IMR-90 (cell line): ENCODE data around the gene RAB25. TPM values are rescaled to one million over a fixed set of nuclear protein-coding genes. Genes with fewer than 3 reads are reported as not detected.

Source experiments
- ATAC-seq: fragments of 200-7000 bp; cut with Tn5 transposase; 2 replicates; pipeline ENCODE4 v1.9.1; 2020; ENCODE audit warnings: low read depth, mild to moderate bottlenecking, moderate library complexity
- BruUV-seq: library from RNA; stranded (reverse); fragments of 400-500 nt; replicated peaks from 2 replicates; lab custom pipeline; 2021; lab: Mats Ljungman, UMichigan
- CTCF ChIA-PET: fragments of 300-600 bp; formaldehyde crosslinking; extraction: SDS; loops from one replicate; lab custom pipeline; 2021; ENCODE audit warnings: antibody characterized with exemption; lab: Yijun Ruan, JAX
- POLR2A ChIA-PET: fragments of 300-600 bp; sonication (Branson Sonifier 250); formaldehyde crosslinking; loops from one replicate; lab custom pipeline; 2022; ENCODE audit warnings: antibody characterized with exemption; ENCODE audit not compliant: unreplicated experiment; lab: Charles Lee
- DNase-seq: peaks from one replicate; pipeline ENCODE4 v3.0.0; 2013
- H2AFZ ChIP-seq: replicated peaks from 2 replicates; pipeline ENCODE3; 2013; ENCODE audit warnings: low read length, mild to moderate bottlenecking; ENCODE audit not compliant: poor library complexity
- H2AK5ac ChIP-seq: 2 replicates; pipeline ENCODE4 v1.6.1; 2013; ENCODE audit warnings: low read depth, low read length, inconsistent platforms
- H2AK9ac ChIP-seq: replicated peaks from 2 replicates; pipeline ENCODE3; 2013; ENCODE audit warnings: mild to moderate bottlenecking, low read depth, low read length, moderate library complexity; ENCODE audit not compliant: poor library complexity
- H2BK120ac ChIP-seq: 2 replicates; pipeline ENCODE4 v1.6.1; 2013; ENCODE audit warnings: low read depth, low read length, inconsistent platforms
- H2BK15ac ChIP-seq: 3 replicates; pipeline ENCODE4 v1.6.1; 2013; ENCODE audit warnings: low read depth, low read length, inconsistent platforms
- H2BK20ac ChIP-seq: 2 replicates; pipeline ENCODE4 v1.6.1; 2013; ENCODE audit warnings: low read depth, mild to moderate bottlenecking, inconsistent platforms, low read length, moderate library complexity
- H2BK5ac ChIP-seq: 2 replicates; pipeline ENCODE4 v1.6.1; 2013; ENCODE audit warnings: mild to moderate bottlenecking, low read depth, low read length, inconsistent platforms; ENCODE audit not compliant: poor library complexity, severe bottlenecking
- H3K14ac ChIP-seq: replicated peaks from 2 replicates; pipeline ENCODE4 v1.6.1; 2013; ENCODE audit warnings: low read depth, low read length, inconsistent platforms
- H3K18ac ChIP-seq: 2 replicates; pipeline ENCODE4 v1.6.1; 2013; ENCODE audit warnings: low read depth, low read length, control low read depth
- H3K23ac ChIP-seq: 2 replicates; pipeline ENCODE4 v1.6.1; 2013; ENCODE audit warnings: low read depth, low read length, inconsistent platforms
- H3K27ac ChIP-seq: 2 replicates; pipeline ENCODE4 v1.5.1; 2013; ENCODE audit warnings: mild to moderate bottlenecking, control low read depth, low read length; ENCODE audit not compliant: insufficient read depth
- H3K27me3 ChIP-seq: 2 replicates; pipeline ENCODE4 v1.6.1; 2013; ENCODE audit warnings: low read length; ENCODE audit not compliant: control insufficient read depth, insufficient read depth
- H3K36me3 ChIP-seq: 2 replicates; pipeline ENCODE4 v1.6.1; 2013; ENCODE audit warnings: low read length, mixed read lengths; ENCODE audit not compliant: control insufficient read depth, insufficient read depth
- H3K4ac ChIP-seq: 2 replicates; pipeline ENCODE4 v1.6.1; 2013; ENCODE audit warnings: low read depth, low read length, inconsistent platforms
- H3K4me1 ChIP-seq: 2 replicates; pipeline ENCODE4 v1.6.1; 2013; ENCODE audit warnings: low read length, mixed read lengths; ENCODE audit not compliant: control insufficient read depth, insufficient read depth
- H3K4me2 ChIP-seq: 2 replicates; pipeline ENCODE4 v1.6.1; 2013; ENCODE audit warnings: low read depth, mild to moderate bottlenecking, control low read depth, low read length, moderate library complexity
- H3K4me3 ChIP-seq: 2 replicates; pipeline ENCODE4 v1.5.1; 2013; ENCODE audit warnings: low read depth, mild to moderate bottlenecking, control low read depth, low read length, moderate library complexity; ENCODE audit not compliant: insufficient read depth
- H3K56ac ChIP-seq: 2 replicates; pipeline ENCODE4 v1.6.1; 2013; ENCODE audit warnings: low read length, inconsistent platforms; ENCODE audit not compliant: insufficient read depth; ENCODE audit errors: extremely low read depth
- H3K79me1 ChIP-seq, 2 experiments: 2 replicates each; pipeline ENCODE4 v1.6.1; 2013; ENCODE audit warnings: low read length in 2 of 2, inconsistent platforms in 1 of 2, low read depth in 1 of 2
- H3K9ac ChIP-seq: 2 replicates; pipeline ENCODE4 v1.6.1; 2013; ENCODE audit warnings: low read depth, low read length, control low read depth
- H3K9me1 ChIP-seq: 2 replicates; pipeline ENCODE4 v1.6.1; 2013; ENCODE audit warnings: low read length, inconsistent platforms; ENCODE audit not compliant: insufficient read depth
- H3K9me3 ChIP-seq: 2 replicates; pipeline ENCODE4 v1.6.1; 2013; ENCODE audit warnings: low read length; ENCODE audit not compliant: control insufficient read depth, insufficient read depth
- H4K20me1 ChIP-seq: 2 replicates; pipeline ENCODE4 v1.6.1; 2013; ENCODE audit warnings: low read length, inconsistent platforms; ENCODE audit not compliant: insufficient read depth
- H4K5ac ChIP-seq: 2 replicates; pipeline ENCODE4 v1.6.1; 2013; ENCODE audit warnings: mild to moderate bottlenecking, low read depth, low read length, control low read depth
- H4K8ac ChIP-seq, 2 experiments: 2 replicates each; pipeline ENCODE4 v1.6.1; 2013; ENCODE audit warnings: low read depth in 2 of 2, low read length in 2 of 2, control low read depth in 1 of 2, inconsistent platforms in 1 of 2
- H4K91ac ChIP-seq: 2 replicates; pipeline ENCODE4 v1.6.1; 2013; ENCODE audit warnings: low read depth, low read length, inconsistent platforms; ENCODE audit not compliant: insufficient read depth
- BHLHE40 ChIP-seq: fragments of 150-350 bp; IDR thresholded peaks from 2 replicates; pipeline ENCODE4 v1.6.1; 2016; ENCODE audit warnings: mild to moderate bottlenecking, low read depth, low read length
- CHD1 ChIP-seq: IDR thresholded peaks from 2 replicates; pipeline ENCODE4 v1.6.1; 2012; ENCODE audit warnings: low read depth, low read length, improper control_type of control experiment
- RCOR1 ChIP-seq: IDR thresholded peaks from 2 replicates; pipeline ENCODE4 v1.6.1; 2012; ENCODE audit warnings: mild to moderate bottlenecking, low read length, improper control_type of control experiment; ENCODE audit not compliant: insufficient replicate concordance
- WGBS, 2 experiments: methylation state at CpG; one replicate each; pipeline versions ENCODE4 v1.1.5 to v1.1.7; 2013; ENCODE audit warnings: missing lambda C conversion rate in 2 of 2; ENCODE audit not compliant: insufficient read length in 1 of 2; ENCODE audit errors: extremely low coverage in 2 of 2; 5-methylcytosine and 5-hydroxymethylcytosine counted together
- dilution Hi-C: fragments of 300-500 bp; cut with HindIII; formaldehyde crosslinking; loops from one replicate; pipeline ENCODE4 v1.14.3; 2018; ENCODE audit warnings: low sequenced_read_pairs; ENCODE audit not compliant: unreplicated experiment
- in situ Hi-C: fragments of 300-500 bp; cut with MboI; formaldehyde crosslinking; loops from 3 replicates; pipeline ENCODE4 v1.14.3; 2019; ENCODE audit warnings: low sequenced_read_pairs, inconsistent platforms, mixed read lengths
- intact Hi-C: fragments of 100-400 bp; cut with micrococcal nuclease; formaldehyde crosslinking; loops from 2 replicates; pipeline ENCODE4 v1.10.0; 2022
- polyA plus RNA-seq, 3 experiments: library from polyadenylated mRNA; depleted of rRNA; stranded (reverse); fragments of >200 nt; gene quantifications; 2 replicates each; pipeline ENCODE4 v1.2.3, GENCODE V29; 2012; ENCODE audit warnings: low replicate concordance in 1 of 3
- total RNA-seq: library from RNA; depleted of rRNA; stranded (reverse); fragments of >200 nt; gene quantifications from 2 replicates; pipeline ENCODE4 v1.2.3, GENCODE V29; 2012

Gene RAB25
- total and polyA plus RNA-seq, 2 of the 4 experiments (the other 2 are of a cell fraction), result not detected

DNA sequence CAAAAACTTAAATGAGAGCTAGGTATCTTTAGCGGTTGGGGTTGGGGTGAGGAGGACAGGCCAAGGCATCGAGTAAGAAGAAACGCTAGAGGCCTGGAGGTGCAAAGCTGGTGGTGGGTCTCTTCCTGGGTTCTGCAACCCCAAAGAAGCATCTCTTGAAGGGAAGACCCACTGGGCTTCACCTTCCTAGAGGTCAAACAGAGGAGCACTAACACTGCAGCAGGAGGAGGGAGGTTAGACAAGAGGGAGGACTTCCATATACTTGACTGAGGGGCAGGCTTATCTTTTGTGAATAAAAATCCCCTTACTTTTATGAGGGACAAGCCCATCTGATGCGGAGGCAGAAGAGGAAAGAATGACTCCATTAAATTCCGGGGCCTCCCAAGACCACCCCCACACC is 18.8 kb downstream of the RAB25 start:
- DNase-seq (no peak), ATAC-seq (no peak)
- dilution Hi-C loops (no loop called here), in situ Hi-C loops (no loop called here), intact Hi-C loops (no loop called here)
- no peaks in the 10 kb centered on the region for H3K9me3 ChIP-seq
- H2BK120ac ChIP-seq, result no peak overlapping the region
- H4K91ac ChIP-seq, result 0 out of 2 replicates have a peak overlapping the region, but pooled peaks have one; percentile 87
- H2BK20ac ChIP-seq, result no peak overlapping the region
- H3K23ac ChIP-seq, result peak overlapping the region; percentile 36; the same call in 1 of the 2 replicates
- H2AFZ ChIP-seq, result no peak overlapping the region
- POLR2A ChIA-PET, result interaction anchor here (0.6 kb wide), 1 partner anchor 23 kb away, joined by 13 read pairs; no protein-coding TSS in a partner anchor
- H3K9ac ChIP-seq, result peak overlapping the region; percentile 94
- peak overlapping the region; percentile 76; the same call in 1 of the 2 replicates for H3K14ac ChIP-seq
- peaks cover 37 to 91% of the 10 kb centered on the region in 2 experiments for H3K79me1 ChIP-seq
- no CpG with 5 or more reads among the region's 5 CpGs for WGBS, 2 experiments
- no TSS peak for BruUV-seq
- H2BK15ac ChIP-seq, result no peak overlapping the region
- H3K9me1 ChIP-seq, result peaks cover 10% of the 10 kb centered on the region
- peak overlapping the region; percentile 92 for H3K4me2 ChIP-seq
- no peak overlapping the region for H3K18ac ChIP-seq
- peaks cover 34% of the 10 kb centered on the region for H4K20me1 ChIP-seq
- H3K27me3 ChIP-seq, result no peaks in the 10 kb centered on the region
- H4K5ac ChIP-seq, result 0 out of 2 replicates have a peak overlapping the region, but pooled peaks have one; percentile 6
- H2AK5ac ChIP-seq, result peak overlapping the region; percentile 54; the same call in 1 of the 2 replicates
- no peak overlapping the region; the same call in 1 of the 2 replicates for H3K56ac ChIP-seq
- CTCF ChIA-PET, result no interaction called here
- H3K4ac ChIP-seq, result peak overlapping the region; percentile 89
- peak overlapping the region; percentile 98 for H2AK9ac ChIP-seq
- H3K4me1 ChIP-seq, result peaks cover 22% of the 10 kb centered on the region
- H3K36me3 ChIP-seq, result peaks cover 30% of the 10 kb centered on the region
- peak overlapping the region; percentile 41 to 76; a peak in 2 of 4 replicates for H4K8ac ChIP-seq
- 0 out of 2 replicates have a peak overlapping the region, but pooled peaks have one; percentile 8 for H3K27ac ChIP-seq
- peak overlapping the region; percentile 71 for H3K4me3 ChIP-seq
- TF ChIP-seq BHLHE40, result no peak
- no peak for TF ChIP-seq RCOR1
- no peak for TF ChIP-seq CHD1
- H2BK5ac ChIP-seq, result no peak overlapping the region
